Erythroblast (primary cell): Measurements from ENCODE around the gene OR4E1.

Experiments
- GATA1 ChIP-seq: IDR thresholded peaks from 2 replicates; pipeline ENCODE4 v1.6.1; 2011; ENCODE audit warnings: low read depth, mild to moderate bottlenecking, control low read depth, low read length, moderate library complexity
- POLR2A ChIP-seq: IDR thresholded peaks from 2 replicates; pipeline ENCODE4 v1.6.1; 2011; ENCODE audit warnings: mild to moderate bottlenecking, low read length

DNA sequence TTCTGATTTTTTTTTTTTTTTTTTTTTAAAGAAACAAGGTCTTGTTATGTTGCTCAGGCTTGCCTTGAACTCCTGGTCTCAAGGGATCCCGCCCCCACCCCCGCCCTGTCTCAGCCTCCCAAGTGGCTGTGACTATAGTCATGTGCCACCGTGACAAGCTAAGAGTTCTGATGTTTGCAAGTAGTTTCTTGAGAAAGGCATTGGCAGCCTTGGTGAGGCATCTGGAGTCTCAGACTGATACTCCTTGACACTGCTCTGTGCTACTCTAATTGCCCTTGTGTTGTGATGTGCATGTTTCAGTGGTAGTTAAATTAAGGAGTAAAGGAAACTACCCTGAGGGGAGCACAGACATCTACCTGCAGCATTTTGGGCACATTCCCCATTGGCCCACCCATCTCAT, 46.2 kb upstream of the OR4E1 start:
- TF ChIP-seq POLR2A (no peak), GATA1 (no peak)
